ENCODE results near the gene ADCY4. TPM values are rescaled to one million over a fixed set of nuclear protein-coding genes. Genes with fewer than 3 reads are reported as not detected.

ADCY4 gene
- total and polyA plus RNA-seq, 2 donors (not counting 1 experiment from before 2014, with no cell fraction given), result 2.3 to 7.8 TPM

GRCh38 chr14:24365600-24366412 is 30.9 kb upstream of the ADCY4 start:
- DNase-seq, result peak; percentile 92
- peak; percentile 46 for ATAC-seq (ENCODE audit: low read depth)
- Histone ChIP-seq H3K27ac (ENCODE audit: low read length in 2 of 2) (peak overlapping the region; percentile 59 to 70), H3K27me3 (replicated peaks in 1 of 4; ENCODE audit: control extremely low read depth in 1 of 4, control insufficient read depth in 3 of 4, insufficient read depth in 4 of 4, low read length in 3 of 4) (peaks cover 0 to 32% (median 6%) of the 10 kb centered on the region in 4 experiments), H3K36me3 (replicated peaks in 1 of 2; ENCODE audit: control extremely low read depth in 1 of 2, control insufficient read depth in 1 of 2, extremely low read depth in 1 of 2, insufficient read depth in 2 of 2, low read length in 1 of 2) (no peaks in the 10 kb centered on the region), H3K79me2 (ENCODE audit: control insufficient read depth, insufficient read depth, low read length) (no peaks in the 10 kb centered on the region), H3K4me2 (replicated peaks; ENCODE audit: low read depth, low read length, poor library complexity, severe bottlenecking) (peak overlapping the region; percentile 86), H4K20me1 (ENCODE audit: control insufficient read depth, insufficient read depth, low read length, poor library complexity, severe bottlenecking) (no peaks in the 10 kb centered on the region), H3K4me1 (ENCODE audit: control insufficient read depth in 2 of 2, insufficient read depth in 2 of 2, low read length in 2 of 2) (peaks cover 30 to 39% of the 10 kb centered on the region in 2 donors), H3K9me3 (ENCODE audit: control extremely low read depth in 1 of 3, control insufficient read depth in 2 of 3, insufficient read depth in 1 of 3, low read length in 2 of 3) (no peaks in the 10 kb centered on the region), H2AFZ (ENCODE audit: insufficient read depth, low read depth, low read length, poor library complexity, severe bottlenecking) (peak overlapping the region; percentile 71), H3K4me3 (ENCODE audit: control extremely low read depth in 1 of 5, extremely low read depth in 1 of 5, insufficient read depth in 1 of 5, low read depth in 2 of 5, low read length in 4 of 5) (peak overlapping the region in 4 of 5 experiments; percentile 52 to 64 (median 60)), H3K9ac (ENCODE audit: low read length) (peak overlapping the region; percentile 71)
- TF ChIP-seq CTCF (IDR thresholded peaks at IDR 0.05) (peak; percentile 84), EZH2 (IDR thresholded peaks at IDR 0.05; ENCODE audit: borderline replicate concordance, insufficient read depth, low read depth, low read length, poor library complexity, severe bottlenecking) (peak; percentile 23)
- ChIA-PET CTCF (interaction anchor here (0.6 to 2.3 kb wide), 30 partner anchors 9 to 157 kb away, joined by 3 to 148 read pairs (median 5); partner anchors contain the start of genes ADCY4, CBLN3, KHNYN and LTB4R), POLR2A (interaction anchor here (0.7 to 2.2 kb wide), 13 partner anchors 26 to 798 kb away, joined by 3 to 78 read pairs (median 4); partner anchors contain the start of genes AP1G2, CBLN3, KHNYN and NYNRIN)
- intact Hi-C loops (cut with micrococcal nuclease), result loop anchor here (1.0 to 10.0 kb wide), 10 partner anchors 25 to 339 kb away; partner anchors contain the start of genes EMC9, SDR39U1 and TINF2
- 6% methylated on average over 18 of the region's 28 CpGs for WGBS (ENCODE audit: insufficient coverage)
- Mint-ChIP-seq H3K27me3 (peaks cover 14% of the 10 kb centered on the region), H3K9me3 (ENCODE audit: insufficient read depth) (no peaks in the 10 kb centered on the region), H3K4me1 (peaks cover 32% of the 10 kb centered on the region), H3K4me3 (peak overlapping the region; percentile 92), H3K27ac (peak overlapping the region; percentile 83)

All from B cell (primary cell).